Thyroid gland (tissue), 4 donors: ENCODE results near the gene ODAD2.

Experiments used
- CTCF ChIP-seq, 6 experiments: fragments of 200-600 bp in 3 of 6; fragments of 450-650 bp in 3 of 6; sonication (generic) in 3 of 6; IDR thresholded peaks; one replicate each; pipeline ENCODE4 v1.5.1; 2016 to 2019; ENCODE audit warnings: antibody characterized with exemption in 6 of 6, mild to moderate bottlenecking in 2 of 6, inconsistent platforms in 1 of 6, moderate library complexity in 1 of 6
- POLR2A ChIP-seq, 2 donors: fragments of 450-650 bp; IDR thresholded peaks; one replicate each; pipeline ENCODE4 v1.6.1; 2017; ENCODE audit warnings: antibody characterized with exemption in 2 of 2, mild to moderate bottlenecking in 2 of 2, moderate library complexity in 1 of 2

- no peak for TF ChIP-seq CTCF (IDR thresholded peaks at IDR 0.05)
- TF ChIP-seq POLR2A (IDR thresholded peaks at IDR 0.05): no peak
Observed at GRCh38 chr10:27890971-27891370, 107.9 kb downstream of the ODAD2 start.
